Ovary (tissue), 3 donors: ENCODE results near the gene NKX1-2.

ENCODE experiments used
- CTCF ChIP-seq, 3 donors: fragments of 450-650 bp in 2 of 3; fragments of 200-600 bp in 1 of 3; IDR thresholded peaks; one replicate each; pipeline versions ENCODE4 v1.5.1 to v1.8.0; 2016 to 2022; ENCODE audit warnings: antibody characterized with exemption in 3 of 3, mild to moderate bottlenecking in 1 of 3
- POLR2A ChIP-seq: fragments of 450-650 bp; IDR thresholded peaks from one replicate; pipeline ENCODE4 v1.6.1; 2017; ENCODE audit warnings: antibody characterized with exemption, mild to moderate bottlenecking, moderate library complexity
- donor health status: DM: no; HTN: no; CAD: no.

- no peak for TF ChIP-seq CTCF (IDR thresholded peaks at IDR 0.05)
- TF ChIP-seq POLR2A: no peak
Observed at GRCh38 chr10:124409696-124410095, 40.1 kb downstream of the NKX1-2 start.
